ENCODE results near the gene RAET1L.

The RAET1L gene

GRCh38 chr6:150032598-150032997 lies 7.3 kb upstream of the RAET1L start:
- Histone ChIP-seq H3K9ac (ENCODE audit: low read depth, low read length) (no peak overlapping the region), H3K4me1 (ENCODE audit: insufficient read depth, low read length) (no peaks in the 10 kb centered on the region), H3K27me3 (ENCODE audit: insufficient read depth, low read length, poor library complexity) (peaks cover 23% of the 10 kb centered on the region), H2AFZ (ENCODE audit: low read depth, low read length) (no peak overlapping the region), H3K27ac (ENCODE audit: low read length) (no peak overlapping the region), H4K20me1 (ENCODE audit: insufficient read depth, low read length) (no peaks in the 10 kb centered on the region; the same call in 1 of the 2 replicates), H3K4me2 (ENCODE audit: insufficient read depth, low read length) (no peak overlapping the region), H3K9me3 (ENCODE audit: insufficient read depth, low read length, severe bottlenecking) (no peaks in the 10 kb centered on the region), H3K4me3 (ENCODE audit: low read depth in 1 of 2, low read length in 2 of 2) (no peak overlapping the region), H3K79me2 (ENCODE audit: insufficient read depth, low read length) (no peaks in the 10 kb centered on the region), H3K36me3 (ENCODE audit: insufficient read depth, low read length) (no peaks in the 10 kb centered on the region)
- no peak for ATAC-seq (ENCODE audit: insufficient read depth, low read depth)
- TF ChIP-seq CTCF (IDR thresholded peaks at IDR 0.05; ENCODE audit: borderline replicate concordance, extremely low read depth, low read length, poor library complexity, severe bottlenecking) (no peak), EZH2 (IDR thresholded peaks at IDR 0.05; ENCODE audit: borderline replicate concordance, low read depth, low read length, severe bottlenecking) (no peak)
- no peak for DNase-seq

- DNase-seq = no peak
- peaks cover 20% of the 10 kb centered on the region for H3K27me3 ChIP-seq (ENCODE audit: insufficient read depth, low read length, poor library complexity)
- TF ChIP-seq EZH2 (IDR thresholded peaks at IDR 0.05; ENCODE audit: borderline replicate concordance, low read depth, low read length, severe bottlenecking) (no peak), CTCF (IDR thresholded peaks at IDR 0.05; ENCODE audit: borderline replicate concordance, extremely low read depth, low read length, poor library complexity, severe bottlenecking) (no peak)
Observed at GRCh38 chr6:150030611-150031010, 5.3 kb upstream of the RAET1L start.

GRCh38 chr6:150029749-150030148 lies 4.4 kb upstream of the RAET1L start:
- ATAC-seq (ENCODE audit: insufficient read depth, low read depth) = peak; percentile 61; the same call in 2 of the 3 replicates
- Histone ChIP-seq H3K9me3 (ENCODE audit: insufficient read depth, low read length, severe bottlenecking) (no peaks in the 10 kb centered on the region), H3K4me1 (ENCODE audit: insufficient read depth, low read length) (no peaks in the 10 kb centered on the region), H3K4me3 (ENCODE audit: low read depth in 1 of 2, low read length in 2 of 2) (no peak overlapping the region), H4K20me1 (ENCODE audit: insufficient read depth, low read length) (no peaks in the 10 kb centered on the region), H3K4me2 (ENCODE audit: insufficient read depth, low read length) (no peak overlapping the region), H3K27me3 (ENCODE audit: insufficient read depth, low read length, poor library complexity) (peaks cover 15% of the 10 kb centered on the region), H2AFZ (ENCODE audit: low read depth, low read length) (no peak overlapping the region), H3K27ac (ENCODE audit: low read length) (no peak overlapping the region), H3K9ac (ENCODE audit: low read depth, low read length) (no peak overlapping the region), H3K36me3 (ENCODE audit: insufficient read depth, low read length) (no peaks in the 10 kb centered on the region), H3K79me2 (ENCODE audit: insufficient read depth, low read length) (no peaks in the 10 kb centered on the region)
- no peak for DNase-seq
- no peak for TF ChIP-seq CTCF (IDR thresholded peaks at IDR 0.05; ENCODE audit: borderline replicate concordance, extremely low read depth, low read length, poor library complexity, severe bottlenecking)
- no peak for TF ChIP-seq EZH2 (IDR thresholded peaks at IDR 0.05; ENCODE audit: borderline replicate concordance, low read depth, low read length, severe bottlenecking)

More at GRCh38 chr6:150030611-150031010, 5.3 kb upstream of the RAET1L start:
- Histone ChIP-seq H3K4me1 (ENCODE audit: insufficient read depth, low read length) (no peaks in the 10 kb centered on the region), H3K9ac (ENCODE audit: low read depth, low read length) (no peak overlapping the region), H3K4me2 (ENCODE audit: insufficient read depth, low read length) (no peak overlapping the region), H3K9me3 (ENCODE audit: insufficient read depth, low read length, severe bottlenecking) (no peaks in the 10 kb centered on the region), H3K27ac (ENCODE audit: low read length) (no peak overlapping the region), H4K20me1 (ENCODE audit: insufficient read depth, low read length) (no peaks in the 10 kb centered on the region; the same call in 1 of the 2 replicates), H3K79me2 (ENCODE audit: insufficient read depth, low read length) (no peaks in the 10 kb centered on the region), H3K36me3 (ENCODE audit: insufficient read depth, low read length) (no peaks in the 10 kb centered on the region), H2AFZ (ENCODE audit: low read depth, low read length) (no peak overlapping the region), H3K4me3 (ENCODE audit: low read depth in 1 of 2, low read length in 2 of 2) (no peak overlapping the region)
- no peak for ATAC-seq (ENCODE audit: insufficient read depth, low read depth)

GRCh38 chr6:150029276-150029675 lies 3.9 kb upstream of the RAET1L start:
- Histone ChIP-seq H3K27me3 (ENCODE audit: insufficient read depth, low read length, poor library complexity) (peaks cover 15% of the 10 kb centered on the region), H3K9me3 (ENCODE audit: insufficient read depth, low read length, severe bottlenecking) (no peaks in the 10 kb centered on the region), H2AFZ (ENCODE audit: low read depth, low read length) (no peak overlapping the region), H3K27ac (ENCODE audit: low read length) (no peak overlapping the region), H4K20me1 (ENCODE audit: insufficient read depth, low read length) (no peaks in the 10 kb centered on the region), H3K4me1 (ENCODE audit: insufficient read depth, low read length) (no peaks in the 10 kb centered on the region), H3K4me2 (ENCODE audit: insufficient read depth, low read length) (no peak overlapping the region), H3K36me3 (ENCODE audit: insufficient read depth, low read length) (no peaks in the 10 kb centered on the region), H3K79me2 (ENCODE audit: insufficient read depth, low read length) (no peaks in the 10 kb centered on the region), H3K4me3 (ENCODE audit: low read depth in 1 of 2, low read length in 2 of 2) (no peak overlapping the region), H3K9ac (ENCODE audit: low read depth, low read length) (no peak overlapping the region)
- no peak for TF ChIP-seq EZH2 (IDR thresholded peaks at IDR 0.05; ENCODE audit: borderline replicate concordance, low read depth, low read length, severe bottlenecking)
- TF ChIP-seq CTCF (IDR thresholded peaks at IDR 0.05; ENCODE audit: borderline replicate concordance, extremely low read depth, low read length, poor library complexity, severe bottlenecking) = no peak
- no peak for DNase-seq
- ATAC-seq (ENCODE audit: insufficient read depth, low read depth) = no peak
